GM19043 (cell line): ENCODE data around the gene CDKL4.
"Not testable (repeated sequence)": the region's sequence is repeated elsewhere in the genome, so short reads cannot be mapped to it uniquely, and the experiment has no call there.

Experiments used
- ATAC-seq: cut with Tn5 transposase; IDR thresholded peaks from one replicate; pipeline ENCODE4 v1.9.1; 2021; ENCODE audit warnings: low read depth; ENCODE audit not compliant: unreplicated experiment

The CDKL4 gene

DNA sequence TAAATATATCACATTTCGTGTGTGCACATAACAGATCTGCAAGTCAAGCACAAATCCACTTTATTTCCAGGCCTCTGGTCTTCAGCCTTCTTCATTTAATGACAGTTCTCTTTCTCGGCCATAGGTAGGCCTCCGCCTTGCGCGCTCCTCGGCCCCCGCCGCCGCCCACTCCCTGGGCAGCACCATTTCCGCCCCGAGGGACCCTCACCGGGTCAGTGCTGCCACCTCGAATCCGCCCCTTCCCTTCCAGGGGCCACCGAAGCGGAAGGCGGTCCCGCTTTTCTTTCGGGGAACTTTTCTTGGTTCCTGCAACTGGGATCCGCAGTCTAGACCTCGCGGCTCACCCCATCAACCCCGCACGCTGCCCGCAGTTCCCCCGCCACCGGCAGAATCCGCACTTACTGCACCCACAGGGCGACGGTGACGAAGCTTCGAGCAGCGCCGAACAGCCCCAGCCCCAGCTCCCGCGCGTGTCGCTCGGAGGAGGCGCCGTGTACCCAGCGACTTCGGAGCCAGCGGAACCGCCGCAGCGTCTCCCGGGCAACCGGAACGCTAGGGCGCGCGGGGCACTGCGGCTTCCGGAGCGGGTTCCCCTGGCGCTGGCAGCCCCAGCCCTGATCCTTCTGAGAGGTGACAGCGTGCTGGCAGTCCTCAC lies at the start of gene CDKL4:
Gene CDKL4, minus strand, starts transcription at position 502 of the 655 bp plus-strand sequence.
- no peak for ATAC-seq

DNA sequence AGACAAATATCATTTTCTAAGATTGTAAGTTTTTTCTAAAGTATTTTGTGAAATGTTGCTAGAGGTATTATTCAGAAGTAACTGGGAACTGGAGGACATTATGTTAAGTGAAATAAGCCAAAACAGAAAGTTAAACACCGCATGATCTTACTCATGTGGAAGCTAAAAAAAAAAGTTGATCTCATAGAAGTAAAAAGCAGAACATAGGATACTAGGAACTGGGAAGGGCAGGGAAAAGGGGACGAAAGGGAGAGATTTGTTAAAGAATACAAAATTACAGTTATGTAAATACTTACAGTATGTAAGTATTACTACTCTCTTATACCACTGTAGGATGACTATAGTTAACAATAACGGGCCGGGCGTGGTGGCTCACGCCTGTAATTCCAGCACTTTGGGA lies 46.7 kb upstream of the CDKL4 start:
- ATAC-seq, result no peak

DNA sequence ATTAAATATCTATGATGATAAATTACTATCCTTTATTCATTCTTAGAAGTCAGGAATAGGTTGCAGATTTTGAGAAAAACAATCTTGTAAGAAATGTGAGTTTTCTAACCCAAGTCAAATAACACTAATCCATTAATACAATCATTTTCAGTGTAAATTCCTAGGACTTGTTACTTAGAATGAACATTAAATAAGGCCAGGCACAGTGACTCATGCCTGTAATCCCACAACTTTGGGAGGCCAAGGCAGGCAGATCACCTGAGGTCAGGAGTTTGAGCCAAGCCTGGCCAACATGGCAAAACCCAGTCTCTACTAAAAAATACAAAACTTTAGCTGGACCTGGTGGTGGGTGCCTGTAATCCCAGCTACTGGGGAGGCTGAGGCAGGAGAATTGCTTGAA lies 45.8 kb upstream of the CDKL4 start:
- no peak for ATAC-seq

GRCh38 chr2:39283561-39283960 lies 39.8 kb upstream of the CDKL4 start:
- no peak for ATAC-seq

DNA sequence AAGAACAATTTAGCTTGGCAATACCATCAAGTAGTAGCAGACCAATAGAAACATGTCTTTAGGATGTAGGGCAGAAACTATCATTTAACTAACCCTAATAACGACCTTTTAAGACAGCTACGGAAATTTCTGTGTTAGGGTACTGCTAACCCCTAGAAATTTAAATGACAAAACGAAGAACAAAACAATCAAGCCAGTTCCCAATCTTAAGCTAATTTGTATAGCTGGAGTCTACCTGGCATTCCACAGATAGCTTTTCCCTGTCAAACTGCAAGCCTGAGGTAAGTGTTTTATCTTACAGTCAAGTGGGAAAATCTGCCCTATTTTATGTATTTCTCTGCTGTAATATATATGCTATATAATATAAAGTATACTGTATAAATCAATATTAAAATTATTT lies 37.6 kb upstream of the CDKL4 start:
- ATAC-seq, result no peak

- no peak for ATAC-seq
Observed at GRCh38 chr2:39275016-39275415, 31.2 kb upstream of the CDKL4 start.

DNA sequence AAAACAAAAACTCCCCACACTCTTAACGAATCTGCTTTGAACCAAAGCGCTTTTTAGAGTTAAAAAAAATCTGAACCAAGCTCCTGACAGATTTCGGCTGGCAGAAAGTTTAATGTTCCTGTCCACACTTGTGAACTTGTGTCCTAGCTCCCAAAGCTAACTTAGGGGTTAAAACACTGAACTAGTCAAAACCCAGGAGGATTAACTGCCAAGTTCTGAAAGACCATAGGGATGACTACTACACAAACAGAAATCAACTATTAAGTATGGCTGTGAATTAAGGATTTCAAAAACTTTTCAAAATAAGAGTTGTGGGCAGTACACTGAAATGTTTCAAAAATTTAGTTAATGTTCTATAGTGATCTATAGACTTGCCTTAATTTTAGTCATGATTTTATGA lies 26.2 kb upstream of the CDKL4 start:
- ATAC-seq, result no peak

DNA sequence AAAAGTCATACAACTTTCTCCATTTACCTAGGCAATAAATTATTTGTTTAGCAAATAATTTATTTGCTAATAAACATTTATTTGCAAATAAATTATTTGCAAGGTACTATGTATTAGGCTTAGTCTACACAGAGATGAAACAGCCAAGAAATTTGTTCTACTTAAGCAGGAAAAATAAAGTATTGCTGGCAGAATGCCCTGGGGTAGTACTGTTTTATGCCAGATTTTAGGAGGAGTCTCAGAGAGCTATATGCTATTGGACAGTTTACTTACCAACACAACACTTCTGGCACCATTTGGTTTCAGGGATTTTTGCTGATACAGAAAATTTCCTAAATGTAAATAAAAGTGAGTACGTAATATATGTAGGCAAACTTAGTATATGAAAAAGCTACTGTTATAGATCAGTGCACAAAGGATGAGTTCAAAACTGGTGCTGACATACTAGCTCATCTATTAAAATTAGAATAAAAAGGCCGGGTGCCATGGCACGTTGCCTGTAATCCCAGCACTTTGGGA lies 23.2 kb upstream of the CDKL4 start:
- ATAC-seq, result no peak

- peak; percentile 64 for ATAC-seq
Observed at GRCh38 chr2:39266139-39266805, 22.5 kb upstream of the CDKL4 start.

DNA sequence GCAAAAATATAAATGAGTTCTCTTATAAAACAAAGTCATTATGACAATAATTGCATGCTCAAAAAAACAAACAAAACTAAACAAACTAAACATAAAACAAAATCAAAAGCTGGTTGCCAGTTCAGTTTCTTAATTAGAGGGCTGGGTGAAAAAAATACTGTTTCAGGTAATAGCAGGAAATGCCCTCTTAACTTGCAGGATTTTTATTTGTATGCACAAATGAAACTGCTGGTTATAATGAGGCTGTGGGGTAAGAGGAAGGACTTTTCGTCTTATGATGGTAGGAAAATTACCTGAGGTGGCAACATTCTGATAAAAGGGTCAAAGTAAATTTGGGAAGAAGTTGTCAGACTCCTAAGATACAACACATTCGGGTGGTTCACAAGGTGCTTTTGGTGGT lies 21.5 kb upstream of the CDKL4 start:
- no peak for ATAC-seq

- ATAC-seq, result peak; percentile 65
Observed at GRCh38 chr2:39264733-39265132, 21.0 kb upstream of the CDKL4 start.

- ATAC-seq, result no peak
Observed at GRCh38 chr2:39260087-39260486, 16.3 kb upstream of the CDKL4 start.

- no peak for ATAC-seq
Observed at GRCh38 chr2:39256040-39256439, 12.3 kb upstream of the CDKL4 start.

GRCh38 chr2:39252888-39253518 lies 9.2 kb upstream of the CDKL4 start:
- no peak for ATAC-seq

- ATAC-seq, result no peak
Observed at GRCh38 chr2:39247512-39248043, 3.8 kb upstream of the CDKL4 start.

DNA sequence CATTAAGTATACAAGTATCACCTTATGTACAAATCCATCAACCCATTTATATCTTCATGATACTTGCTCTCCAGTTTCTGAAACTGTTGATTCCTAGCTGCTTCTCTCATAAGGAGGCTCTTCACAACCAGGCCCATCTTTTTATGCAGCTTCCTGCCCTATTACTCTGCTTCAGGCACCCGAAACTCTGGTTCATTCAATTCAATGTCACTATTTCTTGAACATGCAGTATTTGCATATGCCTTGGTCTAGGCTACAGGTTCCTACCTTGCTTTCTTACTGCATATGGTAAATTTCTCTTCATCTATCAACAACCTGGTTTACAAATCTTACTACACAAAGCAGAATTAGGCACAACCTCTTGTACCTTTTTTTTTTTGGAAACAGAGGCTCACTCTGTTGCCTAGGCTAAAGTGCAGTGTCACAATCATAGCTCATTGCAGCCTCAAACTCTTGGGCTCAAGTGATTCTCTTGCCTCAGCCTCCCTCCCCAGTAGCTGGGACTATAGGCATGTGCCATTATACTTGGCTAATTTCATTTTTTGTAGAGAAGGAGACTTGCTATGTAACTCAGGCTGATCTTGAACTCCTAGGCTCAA lies 2.7 kb upstream of the CDKL4 start:
- no peak for ATAC-seq

GRCh38 chr2:39244963-39245625 lies 1.3 kb upstream of the CDKL4 start:
- not testable (repeated sequence) for ATAC-seq

DNA sequence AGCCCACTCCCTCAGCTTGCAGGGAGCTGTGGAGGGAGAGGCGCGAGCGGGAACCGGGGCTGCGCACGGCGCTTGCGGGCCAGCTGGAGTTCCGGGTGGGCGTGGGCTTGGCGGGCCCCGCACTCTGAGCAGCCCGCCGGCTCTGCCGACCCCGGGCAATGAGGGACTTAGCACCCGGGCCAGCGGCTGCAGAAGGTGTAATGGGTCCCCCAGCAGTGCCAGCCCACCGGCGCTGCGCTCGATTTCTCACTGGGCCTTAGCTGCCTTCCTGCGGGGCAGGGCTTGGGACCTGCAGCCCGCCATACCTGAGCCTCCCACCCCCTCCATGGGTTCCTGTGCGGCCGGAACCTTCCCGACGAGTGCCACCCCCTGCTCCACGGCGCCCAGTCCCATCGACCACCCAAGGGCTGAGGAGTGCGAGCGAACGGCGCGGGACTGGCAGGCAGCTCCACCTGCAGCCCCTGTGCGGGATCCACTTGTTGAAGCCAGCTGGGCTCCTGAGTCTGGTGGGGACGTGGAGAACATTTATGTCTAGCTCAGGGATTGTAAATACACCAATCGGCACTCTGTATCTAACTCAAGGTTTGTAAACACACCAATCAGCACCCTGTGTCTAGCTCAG lies 582 bp upstream of the CDKL4 start:
- not testable (repeated sequence) for ATAC-seq

GRCh38 chr2:39241588-39241987 lies 2.2 kb downstream of the CDKL4 start:
- ATAC-seq, result no peak

DNA sequence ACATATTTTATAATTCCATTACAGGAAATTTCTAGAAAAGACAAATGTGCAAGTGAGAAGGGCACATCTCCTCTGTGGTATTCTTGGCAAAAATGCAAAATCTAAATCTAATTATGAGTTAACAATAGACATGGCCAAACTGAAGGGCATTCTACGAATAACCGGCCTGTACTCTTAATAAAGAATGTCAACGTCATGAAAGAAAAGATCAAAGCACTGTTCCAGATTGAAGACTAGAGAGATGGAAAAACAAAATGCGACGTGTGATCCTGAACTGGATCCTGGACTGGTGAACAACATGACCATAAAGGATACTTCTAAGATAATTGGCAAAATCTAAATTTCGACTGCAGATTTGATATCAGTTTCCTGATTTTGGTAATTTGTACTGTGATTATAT lies 3.0 kb downstream of the CDKL4 start:
- no peak for ATAC-seq
